Activated CD8-positive, alpha-beta memory T cell treated with anti-CD3 and anti-CD28 coated beads for 4 hours (primary cell): ENCODE measurements around the gene RPS15.

Source experiments
- DNase-seq, 2 donors: peaks; one replicate each; pipeline ENCODE4 v3.0.0-alpha.2; 2020; ENCODE audit warnings: low read depth in 2 of 2

The RPS15 gene

GRCh38 chr19:1452802-1453524 is 14.8 kb downstream of the RPS15 start:
- no peak for DNase-seq

DNA sequence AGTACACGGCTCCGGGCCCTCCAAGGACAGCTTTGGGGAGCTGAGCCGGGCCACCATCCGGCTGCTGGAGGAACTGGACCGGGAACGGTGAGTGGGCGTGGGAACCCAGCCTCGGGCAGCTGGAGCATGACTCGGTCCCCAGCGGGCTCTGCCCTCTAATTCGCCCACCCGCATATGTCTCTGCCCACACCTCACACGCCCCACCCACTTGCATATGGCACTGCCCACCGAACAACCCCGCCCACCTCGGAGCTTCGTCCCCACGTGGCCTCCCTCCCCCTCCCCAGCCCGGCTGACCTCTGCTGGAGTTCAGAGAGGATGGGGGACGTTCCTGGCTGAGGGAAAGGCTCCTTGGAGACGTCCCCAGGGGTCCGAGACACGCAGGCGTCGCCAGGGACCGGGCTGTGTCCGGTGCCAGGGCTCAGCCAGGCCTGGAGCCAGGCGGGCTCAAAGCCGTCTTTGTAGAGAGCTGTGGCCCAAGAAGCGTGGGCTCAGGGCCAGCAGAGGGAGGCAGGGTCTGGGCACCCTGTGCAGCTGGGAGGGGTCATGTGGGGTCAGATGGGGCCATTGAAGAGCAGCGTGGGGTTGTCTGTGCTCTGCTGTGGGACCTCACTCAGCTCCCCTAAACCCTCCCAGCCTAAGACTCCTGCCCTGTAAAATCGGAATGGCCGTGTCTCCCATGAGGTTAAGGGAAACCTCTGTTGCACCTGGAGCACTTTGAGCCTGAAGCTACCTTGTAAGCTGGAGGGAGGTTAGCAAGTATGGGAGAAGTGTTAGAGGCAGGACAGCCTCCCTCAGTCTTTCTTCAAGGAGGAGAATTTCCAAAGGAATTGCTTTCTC is 15.5 kb downstream of the RPS15 start:
- DNase-seq = no peak

DNA sequence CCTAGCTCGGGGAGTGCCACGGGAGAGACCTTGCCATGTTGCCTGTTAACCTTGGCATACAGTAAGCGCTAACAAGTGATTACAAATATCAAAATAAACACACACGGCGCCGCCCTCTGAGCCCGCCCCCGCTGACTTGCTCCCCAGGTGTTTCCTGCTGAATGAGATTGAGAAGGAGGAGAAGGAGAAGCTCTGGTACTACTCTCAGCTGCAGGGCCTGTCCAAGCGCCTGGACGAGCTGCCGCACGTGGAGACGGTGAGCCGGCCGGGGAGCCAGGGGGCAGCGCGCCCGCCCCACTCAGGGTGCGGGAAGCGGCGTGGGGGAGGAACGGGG is 16.8 kb downstream of the RPS15 start:
- DNase-seq = no peak

DNA sequence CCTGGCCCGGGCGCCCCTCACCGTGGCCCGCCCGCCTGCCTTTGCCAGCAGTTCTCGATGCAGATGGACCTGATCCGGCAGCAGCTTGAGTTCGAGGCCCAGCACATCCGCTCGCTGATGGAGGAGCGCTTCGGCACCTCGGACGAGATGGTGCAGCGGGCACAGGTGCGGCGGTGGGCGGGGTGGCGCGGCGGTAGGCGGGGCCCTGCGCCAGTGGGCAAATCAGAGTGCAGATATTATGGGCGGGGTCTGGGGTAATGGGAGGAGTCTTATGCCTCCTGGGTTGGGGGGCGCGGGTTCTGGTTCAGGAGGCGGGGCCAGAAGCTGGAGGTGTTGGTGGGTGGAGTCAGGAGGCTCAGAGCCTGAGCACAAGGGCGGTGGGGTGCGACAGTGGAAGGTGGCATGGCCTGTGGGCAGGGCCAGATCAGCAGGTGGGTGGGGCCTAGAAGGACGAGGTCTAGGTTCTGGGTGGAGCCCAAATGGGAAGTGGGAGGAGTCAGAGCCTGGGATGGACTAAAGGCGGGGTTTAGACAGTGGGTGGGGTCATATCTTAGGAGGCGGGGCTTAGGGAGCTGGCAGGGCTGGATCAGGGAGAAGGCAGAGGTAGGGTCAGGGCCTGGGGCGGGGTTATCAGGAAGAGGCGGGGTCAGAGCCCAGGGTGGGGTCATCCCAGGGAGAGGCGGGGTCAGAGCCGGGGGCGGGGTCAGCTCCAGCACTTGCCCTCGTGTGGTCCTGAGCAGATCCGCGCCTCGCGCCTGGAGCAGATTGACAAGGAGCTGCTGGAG is 17.3 kb downstream of the RPS15 start:
- no peak for DNase-seq

DNA sequence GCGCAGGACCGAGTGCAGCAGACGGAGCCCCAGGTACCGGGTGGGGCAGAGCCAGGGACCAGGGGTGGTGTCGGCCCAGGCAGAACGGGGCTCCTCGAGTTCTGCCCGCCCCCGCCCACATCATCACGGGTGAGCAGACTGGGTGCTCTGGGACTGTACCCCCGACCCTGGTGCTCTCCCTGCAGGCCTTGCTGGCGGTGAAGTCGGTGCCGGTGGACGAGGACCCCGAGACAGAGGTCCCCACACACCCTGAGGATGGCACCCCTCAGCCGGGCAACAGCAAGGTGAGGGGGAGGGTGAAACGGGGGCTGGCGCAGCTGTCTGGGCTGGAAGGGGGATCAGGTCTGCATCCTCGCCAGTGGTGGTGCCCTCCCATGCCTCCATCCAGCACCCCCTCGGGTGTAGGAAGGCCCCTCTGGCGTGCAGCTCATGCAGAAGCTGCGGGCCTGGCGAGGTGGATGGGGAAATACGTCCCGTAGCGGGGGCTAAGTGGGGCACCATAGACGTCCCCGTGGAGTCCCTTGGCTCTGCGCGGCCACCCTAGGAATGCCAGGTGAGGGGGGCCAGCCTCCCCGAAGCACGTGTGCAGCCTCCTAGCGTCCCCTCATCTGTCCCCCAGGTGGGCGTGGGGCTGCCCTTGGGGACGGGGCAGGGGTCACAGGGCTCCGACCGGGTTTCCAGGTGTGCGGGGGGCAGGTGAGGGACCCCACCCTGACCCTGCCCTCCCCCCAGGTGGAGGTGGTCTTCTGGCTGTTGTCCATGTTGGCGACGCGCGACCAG is 18.1 kb downstream of the RPS15 start:
- DNase-seq = no peak

DNA sequence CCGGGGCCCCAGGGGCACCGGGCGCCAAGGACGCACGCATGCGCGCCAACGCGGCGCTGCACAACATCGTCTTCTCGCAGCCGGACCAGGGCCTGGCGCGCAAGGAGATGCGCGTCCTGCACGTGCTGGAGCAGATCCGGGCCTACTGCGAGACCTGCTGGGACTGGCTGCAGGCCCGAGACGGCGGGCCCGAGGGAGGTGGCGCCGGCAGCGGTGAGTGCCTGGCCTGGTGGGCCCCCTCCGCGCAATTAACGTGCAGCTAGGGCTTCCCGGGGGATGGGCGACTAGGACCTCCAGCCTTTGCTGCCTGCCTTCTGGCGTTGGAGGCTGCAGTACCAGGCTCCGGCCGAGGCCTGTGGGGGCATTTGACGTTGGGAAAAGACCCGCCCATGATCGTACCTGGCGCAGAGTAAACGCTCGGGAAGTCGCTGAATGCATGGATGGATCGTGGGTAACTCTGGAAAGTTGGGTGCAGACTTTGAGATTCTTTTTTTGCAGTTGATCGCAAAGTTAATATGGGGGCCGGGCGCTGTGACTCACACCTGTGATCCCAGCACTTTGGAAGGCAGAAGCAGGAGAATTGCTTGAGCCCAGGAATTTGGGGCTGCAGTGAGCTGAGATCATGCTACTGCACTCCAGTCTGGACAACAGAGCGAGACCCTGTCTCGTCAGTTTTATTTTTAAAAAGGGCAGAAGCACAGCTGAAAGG is 19.0 kb downstream of the RPS15 start:
- DNase-seq = no peak

- DNase-seq = no peak
Measured at GRCh38 chr19:1457892-1458291, 19.7 kb downstream of the RPS15 start.

DNA sequence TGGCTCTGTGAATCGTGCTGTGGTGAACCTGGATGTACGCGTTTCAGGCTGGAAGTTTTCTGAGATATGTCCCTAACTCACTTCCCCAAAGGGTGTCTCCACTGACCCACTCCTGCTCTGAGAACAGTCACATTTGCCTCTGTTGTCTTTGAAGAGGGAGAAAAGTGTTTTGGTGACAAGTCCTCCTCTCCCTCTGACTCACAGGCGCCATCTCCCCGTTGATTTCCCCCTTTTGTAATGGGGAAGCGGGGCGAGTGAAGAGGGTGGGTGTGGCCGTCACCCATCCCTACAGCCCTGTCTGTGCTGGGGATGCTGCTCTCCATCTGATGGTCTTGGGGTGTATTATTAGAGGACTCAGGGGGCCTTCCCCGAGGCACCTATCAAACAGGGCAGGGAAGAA is 21.3 kb downstream of the RPS15 start:
- no peak for DNase-seq

DNA sequence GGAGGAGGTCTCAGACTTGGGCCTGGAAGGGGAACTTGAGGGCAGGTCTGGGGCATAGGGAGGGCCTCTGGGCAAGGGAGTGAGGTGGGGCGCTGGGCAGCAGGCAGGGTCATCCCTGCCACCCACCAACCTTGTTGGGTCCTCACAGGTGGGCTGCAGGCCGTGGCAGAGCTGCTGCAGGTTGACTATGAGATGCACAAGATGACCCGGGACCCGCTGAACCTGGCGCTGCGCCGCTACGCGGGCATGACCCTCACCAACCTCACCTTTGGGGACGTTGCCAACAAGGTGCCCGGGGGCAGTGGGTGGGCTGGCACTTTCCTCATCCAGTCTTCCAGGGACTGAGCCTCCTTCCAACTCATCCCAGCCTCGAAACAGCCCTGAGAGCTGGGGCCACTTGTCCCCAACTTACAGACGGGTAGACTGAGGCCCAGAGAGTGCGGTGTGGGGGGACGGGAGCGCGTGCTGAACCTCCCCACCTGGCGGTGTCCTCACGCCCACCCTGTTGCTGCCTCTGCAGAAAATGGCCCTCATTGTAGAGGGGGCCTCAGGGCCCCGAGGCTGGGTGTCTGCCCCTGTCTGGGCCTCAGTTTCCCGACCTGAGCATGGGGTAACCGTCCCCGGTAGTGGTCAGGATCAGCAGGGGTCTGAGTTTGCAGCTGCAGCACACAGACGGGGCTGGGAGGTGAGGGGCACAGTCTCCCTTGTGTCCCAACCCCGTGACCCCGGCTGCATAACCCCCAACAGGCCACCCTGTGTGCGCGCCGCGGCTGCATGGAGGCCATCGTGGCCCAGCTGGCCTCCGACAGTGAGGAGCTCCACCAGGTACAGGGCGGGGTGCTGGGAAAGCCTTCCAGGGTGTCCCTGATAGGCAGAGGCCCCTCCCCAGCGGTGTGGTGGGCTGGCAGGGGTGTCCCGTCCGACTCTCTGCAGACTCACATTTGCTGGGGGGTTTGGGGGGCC is 22.1 kb downstream of the RPS15 start:
- DNase-seq = no peak

DNA sequence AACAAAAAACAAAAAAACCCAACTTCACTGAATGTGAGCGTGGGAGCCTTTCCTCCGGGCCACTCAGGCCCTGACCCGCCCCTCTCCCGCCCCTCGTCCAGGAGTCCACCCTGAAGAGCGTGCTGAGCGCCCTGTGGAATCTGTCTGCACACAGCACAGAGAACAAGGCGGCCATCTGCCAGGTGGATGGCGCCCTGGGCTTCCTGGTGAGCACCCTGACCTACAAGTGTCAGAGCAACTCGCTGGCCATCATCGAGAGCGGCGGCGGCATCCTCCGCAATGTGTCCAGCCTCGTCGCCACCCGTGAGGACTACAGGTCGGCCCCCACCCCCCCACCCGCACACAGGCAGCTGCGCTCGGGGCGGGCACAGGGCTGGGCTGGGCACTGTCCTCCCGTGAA is 23.7 kb downstream of the RPS15 start:
- no peak for DNase-seq

DNA sequence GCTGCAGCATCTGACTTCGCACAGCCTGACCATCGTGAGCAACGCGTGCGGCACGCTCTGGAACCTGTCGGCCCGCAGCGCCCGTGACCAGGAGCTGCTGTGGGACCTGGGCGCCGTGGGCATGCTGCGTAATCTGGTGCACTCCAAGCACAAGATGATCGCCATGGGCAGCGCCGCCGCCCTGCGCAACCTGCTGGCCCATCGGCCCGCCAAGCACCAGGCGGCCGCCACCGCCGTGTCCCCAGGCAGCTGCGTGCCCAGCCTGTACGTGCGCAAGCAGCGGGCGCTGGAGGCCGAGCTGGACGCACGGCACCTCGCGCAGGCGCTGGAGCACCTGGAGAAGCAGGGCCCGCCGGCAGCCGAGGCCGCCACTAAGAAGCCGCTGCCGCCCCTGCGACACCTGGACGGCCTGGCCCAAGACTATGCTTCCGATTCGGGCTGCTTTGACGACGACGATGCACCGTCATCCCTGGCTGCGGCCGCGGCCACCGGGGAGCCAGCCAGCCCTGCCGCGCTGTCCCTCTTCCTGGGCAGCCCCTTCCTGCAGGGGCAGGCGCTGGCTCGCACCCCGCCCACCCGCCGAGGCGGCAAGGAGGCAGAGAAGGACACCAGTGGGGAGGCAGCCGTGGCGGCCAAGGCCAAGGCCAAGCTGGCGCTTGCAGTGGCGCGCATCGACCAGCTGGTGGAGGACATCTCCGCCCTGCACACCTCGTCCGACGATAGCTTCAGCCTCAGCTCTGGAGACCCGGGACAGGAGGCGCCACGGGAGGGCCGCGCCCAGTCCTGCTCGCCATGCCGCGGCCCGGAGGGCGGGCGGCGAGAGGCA is 27.2 kb downstream of the RPS15 start:
- no peak for DNase-seq

DNA sequence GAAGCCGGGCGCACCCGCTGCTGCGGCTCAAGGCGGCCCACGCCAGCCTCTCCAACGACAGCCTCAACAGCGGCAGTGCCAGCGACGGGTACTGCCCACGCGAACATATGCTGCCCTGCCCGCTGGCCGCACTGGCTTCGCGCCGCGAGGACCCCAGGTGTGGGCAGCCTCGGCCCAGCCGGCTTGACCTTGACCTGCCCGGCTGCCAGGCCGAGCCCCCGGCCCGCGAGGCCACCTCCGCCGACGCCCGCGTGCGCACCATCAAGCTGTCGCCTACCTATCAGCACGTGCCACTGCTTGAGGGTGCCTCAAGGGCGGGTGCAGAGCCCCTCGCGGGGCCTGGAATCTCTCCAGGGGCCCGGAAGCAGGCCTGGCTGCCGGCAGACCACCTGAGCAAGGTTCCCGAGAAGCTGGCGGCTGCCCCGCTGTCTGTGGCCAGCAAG is 27.8 kb downstream of the RPS15 start:
- DNase-seq = no peak

- DNase-seq = no peak
Measured at GRCh38 chr19:1466461-1467214, 28.4 kb downstream of the RPS15 start.

DNA sequence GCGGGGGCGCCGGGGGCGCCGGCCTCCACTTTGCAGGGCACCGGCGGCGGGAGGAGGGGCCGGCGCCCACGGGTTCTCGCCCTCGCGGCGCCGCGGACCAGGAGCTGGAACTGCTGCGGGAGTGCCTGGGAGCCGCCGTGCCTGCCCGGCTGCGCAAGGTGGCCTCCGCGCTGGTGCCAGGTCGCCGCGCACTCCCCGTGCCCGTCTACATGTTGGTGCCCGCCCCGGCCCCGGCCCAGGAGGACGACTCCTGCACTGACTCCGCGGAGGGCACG is 29.0 kb downstream of the RPS15 start:
- DNase-seq = no peak

DNA sequence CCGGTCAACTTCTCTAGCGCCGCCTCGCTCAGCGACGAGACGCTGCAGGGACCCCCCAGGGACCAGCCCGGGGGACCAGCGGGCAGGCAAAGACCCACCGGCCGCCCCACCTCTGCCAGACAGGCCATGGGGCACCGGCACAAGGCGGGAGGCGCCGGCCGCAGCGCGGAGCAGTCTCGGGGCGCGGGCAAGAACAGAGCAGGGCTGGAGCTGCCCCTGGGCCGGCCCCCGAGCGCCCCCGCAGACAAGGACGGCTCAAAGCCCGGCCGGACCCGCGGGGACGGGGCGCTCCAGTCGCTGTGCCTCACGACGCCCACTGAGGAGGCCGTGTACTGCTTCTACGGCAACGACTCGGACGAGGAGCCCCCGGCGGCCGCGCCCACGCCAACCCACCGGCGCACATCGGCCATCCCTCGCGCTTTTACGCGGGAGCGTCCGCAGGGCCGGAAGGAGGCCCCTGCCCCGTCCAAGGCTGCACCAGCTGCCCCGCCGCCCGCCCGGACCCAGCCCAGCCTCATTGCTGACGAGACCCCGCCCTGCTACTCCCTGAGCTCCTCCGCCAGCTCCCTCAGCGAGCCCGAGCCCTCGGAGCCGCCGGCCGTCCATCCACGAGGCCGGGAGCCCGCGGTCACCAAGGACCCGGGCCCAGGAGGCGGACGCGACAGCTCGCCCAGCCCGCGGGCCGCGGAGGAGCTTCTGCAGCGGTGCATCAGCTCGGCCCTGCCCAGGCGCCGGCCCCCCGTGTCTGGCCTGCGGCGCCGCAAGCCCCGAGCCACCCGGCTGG is 29.5 kb downstream of the RPS15 start:
- no peak for DNase-seq

GRCh38 chr19:1468274-1468820 is 30.2 kb downstream of the RPS15 start:
- DNase-seq = no peak

DNA sequence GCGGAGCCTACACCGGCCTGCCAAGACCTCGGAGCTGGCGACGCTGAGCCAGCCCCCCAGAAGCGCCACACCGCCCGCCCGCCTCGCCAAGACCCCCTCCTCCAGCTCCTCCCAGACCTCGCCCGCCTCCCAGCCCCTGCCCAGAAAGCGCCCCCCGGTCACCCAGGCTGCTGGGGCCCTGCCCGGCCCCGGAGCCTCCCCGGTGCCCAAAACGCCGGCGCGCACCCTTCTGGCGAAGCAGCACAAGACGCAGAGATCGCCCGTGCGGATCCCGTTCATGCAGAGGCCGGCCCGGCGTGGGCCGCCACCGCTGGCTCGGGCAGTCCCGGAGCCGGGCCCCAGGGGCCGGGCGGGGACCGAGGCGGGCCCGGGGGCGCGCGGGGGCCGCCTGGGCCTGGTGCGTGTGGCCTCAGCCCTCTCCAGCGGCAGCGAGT is 30.6 kb downstream of the RPS15 start:
- no peak for DNase-seq
